EL (cell line): Measurements from ENCODE around the gene BAHD1.

ENCODE experiments used
- DNase-seq: peaks from one replicate; pipeline ENCODE4 v3.0.0-alpha.2; 2016

The BAHD1 gene

DNA sequence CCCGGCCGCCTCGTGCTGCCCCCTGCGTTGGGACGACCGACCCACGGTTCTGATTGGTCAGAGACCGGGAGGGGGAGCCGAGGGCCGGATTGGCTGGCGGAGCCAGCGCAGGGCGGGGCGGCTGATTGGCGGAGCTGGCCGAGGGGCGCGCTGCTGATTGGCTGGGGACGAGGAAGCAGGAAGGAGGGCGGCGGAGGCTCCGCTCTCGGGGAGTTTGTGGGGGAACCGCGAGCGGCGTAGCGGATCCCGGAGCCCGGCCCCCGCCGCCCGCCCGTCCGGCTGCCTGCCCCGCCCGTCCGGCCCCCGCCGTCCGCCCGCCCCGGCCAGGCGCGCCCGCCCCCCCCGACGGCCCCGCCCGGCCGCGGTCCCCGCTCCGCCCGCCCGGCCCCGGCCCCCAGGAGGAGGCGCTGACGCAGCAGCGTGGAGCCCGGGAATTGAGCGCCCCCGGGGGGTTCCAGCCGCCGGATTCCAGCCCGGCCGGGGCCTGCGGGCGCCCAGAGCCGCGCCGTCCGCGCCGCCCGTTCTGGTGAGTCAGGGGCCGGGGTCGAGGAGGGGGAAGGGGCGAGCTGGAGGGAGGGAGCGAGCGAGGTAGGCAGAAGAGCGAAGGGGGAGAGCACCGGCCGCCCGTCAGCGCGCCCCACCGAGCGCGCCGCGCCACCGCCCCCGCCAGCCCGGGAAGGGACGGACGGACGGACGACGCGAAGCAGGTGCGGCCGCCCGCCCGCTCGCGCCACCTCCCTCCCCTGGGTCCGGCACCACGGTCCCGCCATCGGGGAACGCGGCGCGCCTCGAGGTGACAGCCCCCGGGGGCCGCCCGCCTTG lies at the start of gene BAHD1:
Gene BAHD1, plus strand, starts transcription at position 211 of the 822 bp plus-strand sequence. CDS start 17,512 bp downstream, outside the sequence.
- peak; percentile 95 for DNase-seq

DNA sequence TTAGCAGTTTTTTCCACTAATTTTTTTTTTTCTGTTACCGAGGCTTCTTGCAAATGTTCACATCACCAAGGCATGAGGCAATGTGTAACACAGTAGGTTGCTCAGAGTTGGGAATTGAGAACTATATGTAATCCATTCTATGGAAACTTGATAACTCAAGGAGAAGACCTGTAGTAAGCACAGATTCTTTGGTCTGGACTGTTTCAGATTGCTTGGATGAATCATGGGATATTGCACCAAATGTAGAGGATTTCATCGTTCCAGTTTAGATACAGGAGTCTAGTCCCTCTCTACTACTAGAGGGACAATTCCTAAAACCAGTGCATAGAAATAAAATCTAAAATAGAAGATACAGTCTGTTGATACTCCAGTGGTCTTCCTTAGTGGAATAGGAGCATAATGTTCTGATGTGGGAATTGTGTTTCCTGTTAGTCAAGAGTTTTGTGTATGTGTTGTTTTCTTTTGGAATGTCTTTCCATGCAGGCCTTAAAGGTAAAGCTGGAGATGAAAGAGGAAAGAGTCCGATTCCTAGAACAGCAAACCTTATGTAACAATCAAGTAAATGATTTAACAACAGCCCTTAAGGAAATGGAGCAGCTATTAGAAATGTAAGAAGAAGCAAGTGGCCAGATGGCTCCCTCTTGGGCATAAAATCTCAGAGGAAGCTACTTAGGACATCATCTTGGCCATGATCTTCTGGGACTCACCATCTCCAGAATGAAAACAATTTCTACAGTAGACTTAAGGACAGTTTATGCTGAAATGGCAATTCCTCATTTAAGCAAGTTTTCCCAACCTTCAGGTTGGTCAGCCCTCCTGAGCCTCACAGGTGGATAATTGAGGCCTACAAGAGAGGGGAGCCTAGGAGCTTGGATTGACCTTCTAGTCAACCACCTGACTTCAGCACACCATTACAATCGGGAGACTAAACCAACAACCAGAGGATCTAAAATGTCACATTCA lies 47.5 kb upstream of the BAHD1 start:
- no peak for DNase-seq

DNA sequence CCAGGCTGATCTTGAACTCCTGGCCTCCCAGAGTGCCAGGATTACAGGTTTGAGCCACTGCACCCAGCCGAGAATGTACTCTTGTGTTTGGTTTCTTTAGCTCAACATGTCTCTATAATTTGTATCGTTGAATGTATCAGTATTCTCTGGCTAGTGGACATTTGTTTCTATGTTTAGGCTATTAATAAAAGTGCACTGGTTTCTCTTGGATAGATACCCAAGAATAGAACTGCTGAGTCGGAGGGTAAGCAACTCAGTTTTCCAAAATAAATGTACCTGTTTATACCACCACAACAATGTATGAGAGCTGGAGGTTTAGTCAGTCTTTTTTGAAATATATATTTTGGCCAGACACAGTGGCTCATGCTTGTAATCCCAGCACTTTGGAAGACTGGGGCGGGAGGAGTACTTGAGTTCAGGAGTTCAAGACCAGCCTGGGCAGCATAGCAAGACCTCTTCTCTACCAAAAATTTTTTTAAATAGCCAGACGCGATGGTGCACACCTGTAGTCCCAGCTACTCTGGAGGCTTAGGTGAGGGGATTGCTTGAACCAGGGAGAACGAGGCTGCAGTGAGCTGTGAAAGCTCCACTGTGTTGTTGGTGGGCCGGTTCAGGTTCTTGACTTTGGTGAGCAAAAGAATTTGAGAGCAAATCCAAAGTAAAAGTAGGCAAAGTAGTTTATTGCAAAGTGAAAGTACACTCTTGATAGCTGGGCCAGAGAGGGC lies 42.9 kb upstream of the BAHD1 start:
- no peak for DNase-seq

DNA sequence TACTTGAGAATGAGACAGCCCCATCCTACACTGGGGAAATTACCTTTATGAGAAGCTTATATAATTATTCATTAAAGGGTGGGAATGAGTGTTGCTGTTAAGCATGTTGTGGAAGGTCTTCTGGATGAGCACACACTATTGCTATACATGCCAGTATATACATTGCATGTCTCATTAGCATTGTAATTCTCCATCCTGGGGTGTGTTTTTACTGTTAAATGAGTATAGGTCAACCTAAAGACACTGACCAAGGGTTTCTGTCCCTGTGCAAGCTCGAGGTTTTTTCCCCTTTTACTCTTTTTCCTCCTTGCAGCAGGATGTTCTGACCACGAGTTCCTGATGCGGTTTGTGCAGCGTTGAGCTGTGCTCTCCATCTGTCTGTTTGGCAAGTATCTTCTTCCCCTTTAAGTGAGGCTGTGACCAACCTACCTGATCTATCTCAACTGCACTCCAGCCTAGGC lies 42.3 kb upstream of the BAHD1 start:
- no peak for DNase-seq

DNA sequence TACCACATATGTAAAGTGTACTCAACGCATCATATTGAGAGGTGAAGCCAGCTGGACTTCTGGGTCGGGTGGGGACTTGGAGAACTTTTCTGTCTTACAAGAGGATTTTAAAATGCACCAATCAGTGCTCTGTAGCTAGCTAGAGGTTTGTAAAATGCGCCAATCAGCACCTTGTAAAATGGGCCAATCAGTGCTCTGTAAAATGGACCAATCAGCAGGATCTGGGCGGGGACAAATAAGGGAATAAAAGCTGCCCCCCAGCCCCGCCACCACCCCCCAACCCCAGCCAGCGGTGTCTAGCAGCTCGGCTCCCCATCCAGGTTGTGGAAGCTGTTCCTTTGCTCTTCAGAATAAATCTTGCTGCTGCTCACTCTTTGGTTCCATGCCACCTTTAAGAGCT lies 41.4 kb upstream of the BAHD1 start:
- DNase-seq = no peak

DNA sequence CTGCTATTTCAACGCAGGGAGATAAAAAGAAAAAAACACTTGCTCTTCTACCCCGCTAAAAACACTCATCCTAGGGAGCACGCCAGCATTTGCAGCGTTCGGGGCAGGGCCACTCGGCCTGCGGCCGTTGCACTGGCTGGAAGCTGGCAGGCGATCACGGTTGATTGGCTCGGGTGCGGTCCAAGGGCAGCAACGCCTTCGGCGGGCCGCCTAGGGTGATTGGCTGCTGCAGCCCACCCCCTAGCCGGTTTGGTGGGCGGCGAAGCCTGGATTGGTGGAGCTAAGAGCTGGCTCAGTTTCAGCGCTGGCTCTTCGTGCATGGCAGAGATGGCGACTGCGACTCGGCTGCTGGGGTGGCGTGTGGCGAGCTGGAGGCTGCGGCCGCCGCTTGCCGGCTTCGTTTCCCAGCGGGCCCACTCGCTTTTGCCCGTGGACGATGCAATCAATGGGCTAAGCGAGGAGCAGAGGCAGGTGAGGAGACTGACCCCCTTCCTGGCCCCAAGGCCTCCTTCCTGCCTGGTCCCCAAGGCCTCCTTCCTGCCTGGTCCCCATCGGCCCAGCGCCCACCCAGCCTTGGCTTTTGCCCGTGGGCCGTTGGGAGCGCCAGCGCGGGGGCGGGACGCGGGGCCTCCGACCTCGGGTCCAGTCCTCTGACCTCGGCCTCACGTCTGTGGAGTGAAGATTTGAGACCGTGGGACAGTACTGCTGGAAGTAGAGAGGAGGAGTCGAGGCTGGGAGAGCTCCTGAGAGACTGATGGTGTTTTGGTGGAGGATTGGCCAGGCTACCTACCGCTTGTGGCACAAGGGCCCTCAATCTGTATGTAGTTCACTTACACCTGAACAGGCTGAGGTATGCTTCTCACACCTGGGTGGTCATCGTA lies 35.0 kb upstream of the BAHD1 start, which contains the start of gene IVD:
Gene IVD, plus strand, starts transcription at position 295 of the 881 bp plus-strand sequence. Its CDS starts 33 bp downstream, at position 328.
- DNase-seq = peak; percentile 96

DNA sequence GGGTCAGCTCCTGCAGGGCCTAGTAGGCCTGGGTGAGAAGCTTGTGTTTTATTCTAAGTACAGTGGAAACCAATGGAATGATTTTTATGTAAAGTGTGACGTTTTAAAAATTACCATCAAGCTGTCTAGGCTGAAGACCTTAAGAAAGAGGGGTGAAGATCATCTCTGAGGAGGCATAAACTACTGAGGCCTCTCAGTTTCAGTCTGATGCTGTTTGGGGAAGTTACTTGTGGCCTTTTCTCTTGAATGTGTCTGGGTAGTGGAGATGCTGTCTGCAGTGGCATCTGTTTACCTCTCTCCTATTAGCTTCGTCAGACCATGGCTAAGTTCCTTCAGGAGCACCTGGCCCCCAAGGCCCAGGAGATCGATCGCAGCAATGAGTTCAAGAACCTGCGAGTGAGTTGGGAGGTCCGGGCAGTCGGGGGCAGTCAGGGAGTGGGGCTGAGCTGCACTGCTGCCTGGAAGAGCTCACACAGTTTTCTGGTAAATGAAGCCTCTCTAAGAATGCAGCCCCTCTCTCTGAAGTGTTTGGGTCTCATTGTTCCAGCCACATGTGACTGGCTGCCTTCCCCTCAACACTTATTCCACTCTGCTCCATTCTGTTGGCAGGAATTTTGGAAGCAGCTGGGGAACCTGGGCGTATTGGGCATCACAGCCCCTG lies 33.3 kb upstream of the BAHD1 start:
- no peak for DNase-seq

DNA sequence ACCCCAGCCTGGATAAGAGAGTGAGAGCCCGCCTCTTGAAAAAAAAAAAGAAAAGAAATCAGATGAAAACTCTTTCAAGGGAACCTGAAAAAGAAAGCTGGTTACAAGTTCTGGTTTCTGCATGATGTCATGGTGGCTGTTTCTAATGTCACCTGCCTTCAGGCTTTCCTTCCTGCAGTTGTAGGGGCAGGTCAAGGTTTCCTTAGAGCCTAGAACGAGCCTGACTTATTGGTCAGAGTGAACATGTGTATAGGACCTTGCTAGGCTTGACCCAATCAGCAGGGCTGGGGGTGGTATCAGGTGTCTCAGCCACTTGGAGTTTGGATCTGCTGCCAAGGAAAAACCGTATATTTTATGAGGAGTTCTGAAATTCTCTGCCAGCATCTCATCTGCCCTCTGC lies 31.4 kb upstream of the BAHD1 start:
- no peak for DNase-seq

DNA sequence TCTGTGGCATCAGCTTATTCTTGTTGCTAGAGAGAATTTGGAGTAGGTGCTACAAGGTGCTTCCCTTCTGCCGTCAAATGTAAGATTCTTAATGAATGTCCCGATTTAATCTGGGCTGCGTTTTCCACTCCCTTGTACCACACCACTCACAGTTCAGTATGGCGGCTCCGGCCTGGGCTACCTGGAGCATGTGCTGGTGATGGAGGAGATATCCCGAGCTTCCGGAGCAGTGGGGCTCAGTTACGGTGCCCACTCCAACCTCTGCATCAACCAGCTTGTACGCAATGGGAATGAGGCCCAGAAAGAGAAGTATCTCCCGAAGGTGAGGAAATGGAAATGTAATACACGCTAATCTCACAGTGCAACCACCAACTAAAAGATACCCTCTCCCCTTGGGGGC lies 30.3 kb upstream of the BAHD1 start:
- DNase-seq = no peak

DNA sequence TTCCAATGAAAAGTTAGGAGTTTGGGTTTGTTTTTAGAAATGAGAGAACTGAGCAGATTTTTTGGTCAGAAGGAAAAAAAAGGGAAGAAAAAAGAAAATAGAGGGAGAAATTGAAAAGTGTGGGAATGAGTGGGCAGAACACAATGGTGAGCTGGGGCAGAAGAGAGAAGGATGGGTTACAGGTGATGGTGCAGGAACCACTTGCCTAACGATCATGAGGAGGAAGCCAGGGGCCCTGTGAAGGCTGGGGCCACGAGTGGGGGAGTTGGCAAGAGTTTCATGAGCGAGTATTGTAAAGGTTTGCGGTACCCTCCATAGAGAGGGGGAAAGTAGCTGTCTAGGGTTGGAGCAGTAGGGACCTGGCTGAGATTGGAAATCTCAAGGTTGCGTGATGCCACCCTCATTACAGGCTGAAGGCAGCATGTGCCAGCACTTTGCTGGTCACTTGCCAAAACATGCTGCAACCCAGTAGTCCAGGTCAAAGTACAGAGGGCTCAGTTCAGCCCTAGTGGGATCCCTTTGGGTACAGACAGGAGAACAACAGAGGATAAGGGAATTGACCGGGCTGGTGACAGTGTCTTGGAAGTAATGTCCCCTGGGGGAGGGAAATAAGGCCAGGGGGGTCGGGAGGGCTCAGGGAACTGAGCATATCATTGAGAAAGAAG lies 28.5 kb upstream of the BAHD1 start:
- DNase-seq = no peak

DNA sequence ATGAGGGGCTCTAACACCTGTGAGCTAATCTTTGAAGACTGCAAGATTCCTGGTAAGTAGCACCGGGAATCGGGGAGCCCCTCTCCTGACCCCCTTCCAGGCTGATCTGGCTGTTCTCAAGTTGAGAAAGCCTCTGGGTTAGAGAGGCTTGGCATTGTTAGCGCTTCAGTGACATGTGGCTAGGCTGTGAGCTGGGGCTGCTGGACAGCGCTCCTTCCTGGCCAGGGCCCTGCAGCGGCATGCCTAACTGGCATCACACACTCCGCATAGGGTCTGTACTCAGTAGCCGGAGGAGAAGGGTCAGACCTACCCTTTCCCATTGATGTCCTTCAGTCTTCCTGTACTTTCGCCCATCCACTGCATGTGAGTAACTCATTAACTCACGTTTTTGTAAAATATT lies 27.7 kb upstream of the BAHD1 start:
- DNase-seq = no peak

DNA sequence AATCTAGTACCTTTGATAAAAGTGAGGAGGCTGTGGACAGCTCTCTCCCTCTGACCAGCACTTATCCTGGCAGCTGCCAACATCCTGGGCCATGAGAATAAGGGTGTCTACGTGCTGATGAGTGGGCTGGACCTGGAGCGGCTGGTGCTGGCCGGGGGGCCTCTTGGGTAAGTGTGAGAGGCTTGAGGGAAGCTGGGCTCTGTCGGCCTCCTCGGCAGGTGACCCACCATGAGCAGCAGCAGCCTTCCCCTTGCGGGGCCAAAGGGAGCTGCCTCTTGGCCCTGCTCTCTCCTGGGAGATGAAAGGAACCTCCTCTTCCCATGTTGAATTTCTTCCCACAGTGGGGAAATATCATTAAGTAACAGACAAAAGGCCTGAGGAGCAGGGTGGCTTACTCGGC lies 25.9 kb upstream of the BAHD1 start:
- DNase-seq = no peak

DNA sequence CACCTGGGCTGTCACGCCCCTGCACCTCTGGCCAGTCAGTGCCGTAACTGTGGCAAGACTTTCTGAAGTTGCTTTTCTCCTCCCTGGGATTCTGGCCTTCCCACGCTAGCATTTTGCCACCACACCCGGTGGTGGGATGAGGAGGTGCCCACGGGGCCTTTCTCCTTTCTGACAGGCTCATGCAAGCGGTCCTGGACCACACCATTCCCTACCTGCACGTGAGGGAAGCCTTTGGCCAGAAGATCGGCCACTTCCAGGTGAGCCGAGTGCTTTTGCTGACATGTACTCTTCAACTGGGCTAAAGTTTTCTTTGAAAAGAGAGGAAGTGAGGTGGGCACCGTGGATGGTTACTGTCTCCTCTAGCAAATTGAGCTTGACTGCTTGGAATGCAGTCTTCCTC lies 25.5 kb upstream of the BAHD1 start:
- no peak for DNase-seq

DNA sequence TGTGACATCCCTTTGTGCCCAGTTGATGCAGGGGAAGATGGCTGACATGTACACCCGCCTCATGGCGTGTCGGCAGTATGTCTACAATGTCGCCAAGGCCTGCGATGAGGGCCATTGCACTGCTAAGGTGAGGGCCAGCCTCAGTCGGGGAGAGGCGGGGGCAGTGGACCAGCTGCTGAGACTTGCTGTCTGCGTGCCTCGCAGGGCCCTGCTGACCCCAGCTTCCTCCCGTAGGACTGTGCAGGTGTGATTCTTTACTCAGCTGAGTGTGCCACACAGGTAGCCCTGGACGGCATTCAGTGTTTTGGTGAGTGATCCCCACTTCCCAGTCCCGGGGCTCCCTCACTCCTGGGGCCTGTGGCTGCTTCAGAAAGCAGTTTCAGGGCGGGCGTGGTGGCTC lies 24.7 kb upstream of the BAHD1 start:
- no peak for DNase-seq

DNA sequence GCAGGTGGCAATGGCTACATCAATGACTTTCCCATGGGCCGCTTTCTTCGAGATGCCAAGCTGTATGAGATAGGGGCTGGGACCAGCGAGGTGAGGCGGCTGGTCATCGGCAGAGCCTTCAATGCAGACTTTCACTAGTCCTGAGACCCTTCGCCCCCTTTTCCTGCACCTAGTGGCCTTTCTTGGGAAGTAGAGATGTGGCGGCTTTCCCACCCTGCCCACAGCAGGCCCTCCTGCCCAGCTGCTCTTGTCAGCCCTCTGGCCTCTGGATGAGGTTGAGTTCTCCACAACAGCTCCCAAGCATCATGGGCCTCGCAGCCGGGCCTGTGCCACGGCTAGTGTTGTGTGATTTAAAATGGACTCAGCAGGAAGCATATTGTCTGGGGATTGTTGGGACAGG lies 22.6 kb upstream of the BAHD1 start:
- DNase-seq = no peak

DNA sequence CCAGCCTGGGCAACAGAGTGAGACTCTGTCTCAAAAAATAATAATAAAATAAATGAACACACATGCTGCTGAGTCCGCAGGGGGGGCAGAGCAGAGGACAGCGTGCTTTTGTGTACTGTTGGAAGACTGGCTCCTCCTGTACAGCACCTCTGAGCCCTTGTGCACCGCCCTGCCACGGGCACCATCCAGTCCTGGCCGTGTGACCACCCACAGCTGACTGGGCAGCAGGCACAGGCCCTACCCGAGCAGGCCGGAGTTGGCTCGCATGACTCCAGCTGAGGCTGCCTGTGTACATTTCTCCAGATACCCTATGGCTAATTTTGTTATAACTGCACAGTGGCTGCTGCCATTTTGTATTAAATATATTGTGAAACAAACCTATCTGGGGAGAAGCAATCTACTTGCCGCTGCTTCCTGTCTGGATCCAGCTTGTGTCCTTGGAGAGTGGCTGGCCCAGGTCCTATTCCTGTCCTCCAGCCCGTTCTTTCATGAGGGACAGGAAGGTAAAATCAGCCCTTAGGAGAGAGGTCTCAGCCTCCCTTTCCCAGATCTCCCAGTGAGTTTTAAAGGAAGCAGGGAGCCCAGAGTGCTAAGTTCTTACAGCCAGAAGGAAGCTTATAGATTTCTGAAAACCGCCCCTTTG lies 20.6 kb upstream of the BAHD1 start:
- no peak for DNase-seq

DNA sequence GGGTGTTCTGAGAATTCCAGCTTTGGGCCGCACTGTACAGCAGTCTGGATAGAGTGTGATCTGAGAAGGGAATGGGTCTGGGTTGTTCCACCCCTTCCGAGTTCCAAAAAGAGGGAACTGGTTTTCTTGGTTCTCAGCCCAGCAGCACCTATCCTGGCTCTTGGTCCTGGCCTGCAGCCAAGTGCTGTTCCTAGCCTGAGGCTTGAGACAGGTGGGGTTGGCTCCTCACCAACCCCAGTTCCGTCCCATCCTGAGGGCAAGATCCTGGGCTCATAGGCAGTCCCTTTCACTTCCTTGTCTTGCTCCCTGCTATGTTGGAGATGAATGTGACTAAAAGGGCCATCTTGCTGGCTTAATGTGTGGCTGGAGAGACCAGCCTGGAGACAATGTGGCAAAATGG lies 20.0 kb upstream of the BAHD1 start:
- no peak for DNase-seq

DNA sequence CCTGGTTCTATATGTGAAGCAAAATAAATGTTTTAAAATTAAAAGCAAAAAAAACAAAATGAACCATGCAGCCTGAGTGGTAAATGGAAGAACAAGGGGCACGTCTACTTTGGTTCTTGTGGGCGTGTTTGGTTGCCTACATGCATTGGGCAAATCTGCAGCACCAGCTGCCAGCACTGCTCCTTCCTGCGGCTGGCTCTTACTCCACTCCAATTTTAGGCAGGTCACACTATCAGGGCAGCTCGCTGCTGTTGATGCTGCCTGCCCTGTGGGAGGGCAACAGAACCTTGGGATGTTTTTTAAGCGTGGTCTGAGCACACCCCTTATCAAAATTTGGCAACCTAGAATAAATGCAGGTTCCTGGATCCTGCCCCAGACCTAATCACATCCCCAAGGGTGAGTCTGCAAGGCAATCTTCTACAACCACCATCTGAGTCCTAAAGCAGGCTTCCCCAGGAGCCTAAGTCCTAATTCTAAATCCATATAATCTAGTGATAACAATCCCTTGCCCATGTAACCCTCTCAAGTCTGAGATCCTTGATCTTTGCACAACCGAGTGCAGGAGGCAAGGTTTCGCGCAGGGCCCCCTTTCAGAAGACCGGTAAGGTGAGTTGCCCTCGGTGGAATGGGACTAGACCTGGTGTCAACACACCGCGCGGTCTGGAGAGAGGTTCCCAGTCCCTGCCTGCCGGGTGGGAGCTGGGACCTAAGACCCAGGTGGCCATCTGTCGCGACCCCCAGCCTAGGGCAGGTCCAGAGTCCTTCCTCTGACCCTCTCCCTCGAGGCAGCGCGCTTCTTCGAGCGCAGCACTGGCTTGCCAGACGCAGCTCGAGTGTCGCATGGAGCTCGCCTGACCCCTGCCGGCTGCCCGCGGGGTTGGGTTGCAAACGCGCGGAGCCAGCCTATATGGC lies 19.3 kb upstream of the BAHD1 start:
- peak; percentile 64 for DNase-seq

DNA sequence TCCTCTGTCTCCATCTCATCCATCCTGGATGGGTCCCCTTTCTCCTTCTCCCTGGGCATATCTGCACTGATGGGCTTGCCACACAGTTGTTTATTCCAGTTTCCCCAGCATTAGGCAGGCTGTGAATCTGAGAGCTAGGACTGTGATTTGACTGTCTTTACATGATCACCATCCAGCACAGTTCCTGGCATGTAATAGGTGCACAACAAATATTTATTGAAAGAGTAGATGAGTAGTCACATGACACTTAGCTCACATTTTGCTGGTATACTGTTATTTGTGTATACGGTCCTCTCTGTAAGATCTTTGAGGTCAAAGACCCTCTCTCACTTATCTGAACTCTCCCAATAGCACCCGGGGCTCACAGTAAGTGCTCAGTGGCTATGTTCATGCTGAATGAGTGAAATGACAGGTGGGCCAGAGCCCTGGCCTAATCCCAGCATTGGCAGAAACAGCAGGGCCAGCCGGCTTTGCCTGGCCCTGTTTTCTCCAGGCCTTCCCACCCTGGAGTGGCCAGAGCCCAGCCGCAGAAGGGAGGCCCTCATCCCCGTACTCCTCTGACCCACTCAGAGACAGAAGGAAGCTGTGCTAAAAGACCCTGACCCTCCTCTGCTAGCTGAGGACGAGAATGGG lies 16.2 kb upstream of the BAHD1 start:
- no peak for DNase-seq
